Raji (cell line): ENCODE measurements around the gene OSER1.

Experiments
- POLR2A ChIP-seq: IDR thresholded peaks from 2 replicates; pipeline ENCODE4 v1.6.1; 2011; ENCODE audit warnings: low read depth, low read length, control low read depth; ENCODE audit not compliant: insufficient read depth

OSER1 gene

DNA sequence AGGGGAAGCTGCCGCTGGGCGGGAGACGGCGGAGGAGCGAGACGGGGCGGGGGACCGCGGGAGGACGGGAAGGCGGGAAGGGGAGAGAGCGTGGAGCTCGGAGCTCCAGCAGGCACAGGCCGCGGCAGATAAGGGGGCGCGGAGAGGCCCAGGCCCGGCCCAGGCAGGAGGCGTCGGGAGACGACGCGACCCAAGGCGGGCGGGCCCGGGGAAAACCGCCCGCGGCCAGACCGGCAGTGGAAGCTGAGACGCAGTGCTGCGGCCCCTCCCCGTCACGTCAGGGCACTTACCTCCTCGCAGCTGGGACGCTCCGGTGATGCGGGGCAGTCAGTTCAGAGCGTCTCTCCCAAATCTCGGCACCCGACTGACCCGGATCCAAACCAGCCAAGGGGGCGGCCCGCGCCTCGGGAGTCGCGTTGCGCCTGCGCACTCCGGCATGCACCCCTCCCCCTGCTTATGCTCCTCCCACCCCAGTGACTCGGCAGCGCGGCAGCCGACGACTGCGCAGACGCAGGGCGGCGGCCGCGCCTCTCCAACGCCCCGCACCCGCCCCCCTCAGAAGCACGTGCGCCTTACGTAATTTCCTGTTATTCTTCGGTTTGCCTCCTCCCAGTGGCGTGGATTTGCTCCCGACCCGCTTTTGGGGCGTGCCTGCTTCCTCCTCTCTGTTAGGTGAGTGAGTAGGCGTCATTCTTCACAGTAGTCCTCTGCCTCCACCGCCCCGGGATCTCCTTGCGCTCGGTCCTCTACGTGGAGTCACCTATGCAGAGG lies at the start of gene OSER1:
TSS of gene OSER1 (minus strand) at position 366 of the 771 bp plus-strand sequence. CDS start 3,814 bp downstream, outside the sequence.
- TF ChIP-seq POLR2A, result peak; percentile 83

DNA sequence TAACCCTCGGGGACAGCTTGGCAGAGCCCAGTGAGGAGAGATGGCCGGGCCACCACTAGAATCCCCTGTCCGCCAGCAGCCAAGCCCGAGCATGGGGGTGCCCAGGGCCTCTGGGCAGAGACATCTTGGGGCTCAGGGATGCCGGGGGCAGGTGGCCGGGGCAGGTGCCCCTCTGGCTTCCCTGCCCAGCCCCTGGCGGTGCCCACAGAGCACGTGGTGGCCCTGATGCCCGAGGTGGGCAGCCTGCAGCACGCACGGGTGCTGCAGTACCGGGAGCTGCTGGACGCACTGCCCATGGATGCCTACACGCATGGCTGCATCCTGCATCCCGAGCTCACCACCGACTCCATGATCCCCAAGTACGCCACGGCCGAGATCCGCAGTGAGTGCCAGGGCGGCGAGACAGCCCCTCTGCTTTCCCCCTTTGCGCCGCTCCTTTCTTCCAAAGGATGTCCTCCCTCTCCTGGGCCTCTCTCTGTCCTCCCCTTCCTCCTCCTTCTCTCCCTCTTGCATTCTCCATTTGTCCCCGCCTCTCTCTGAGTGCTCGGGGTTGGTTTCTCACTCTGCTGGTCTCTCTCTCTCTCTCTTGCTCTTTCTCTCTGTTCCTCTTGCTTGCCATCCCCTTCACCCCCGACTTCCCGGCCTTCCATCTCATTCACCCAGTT lies 47.8 kb upstream of the OSER1 start:
- TF ChIP-seq POLR2A, result no peak

DNA sequence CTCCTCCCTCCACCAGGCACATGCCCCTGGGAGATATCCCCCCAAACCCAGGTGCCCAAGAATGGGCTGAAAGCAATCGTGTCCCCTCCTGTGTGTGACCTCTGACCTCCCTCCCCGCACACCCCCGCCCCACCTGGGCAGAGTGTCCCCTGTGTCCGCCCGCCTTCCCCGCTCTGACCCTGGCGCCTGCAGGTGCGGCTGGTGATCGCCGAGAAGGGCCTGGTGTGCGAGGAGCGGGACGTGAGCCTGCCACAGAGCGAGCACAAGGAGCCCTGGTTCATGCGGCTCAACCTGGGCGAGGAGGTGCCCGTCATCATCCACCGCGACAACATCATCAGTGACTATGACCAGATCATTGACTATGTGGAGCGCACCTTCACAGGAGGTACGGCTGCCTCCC lies 46.4 kb upstream of the OSER1 start:
- TF ChIP-seq POLR2A, result no peak

DNA sequence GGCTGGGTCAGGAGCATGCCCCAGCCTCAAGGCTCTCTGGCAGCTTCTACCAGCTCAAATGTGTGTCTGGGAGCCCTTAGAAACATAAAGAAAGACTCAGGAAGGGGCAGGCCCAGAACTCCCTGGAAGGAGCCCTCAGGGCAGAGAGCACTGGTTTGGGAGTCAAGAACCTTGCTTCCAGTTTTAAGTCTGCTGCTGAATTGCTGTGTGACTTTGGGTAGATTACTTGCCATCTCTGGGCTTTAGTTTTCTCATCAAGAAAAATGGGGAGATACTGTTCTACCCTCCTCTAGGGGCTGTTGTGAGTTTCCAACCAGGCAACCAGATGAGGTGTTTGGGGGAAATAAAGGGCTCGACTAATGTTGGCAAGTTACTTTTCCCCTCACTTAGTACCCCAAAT lies 45.4 kb upstream of the OSER1 start:
- TF ChIP-seq POLR2A, result no peak

DNA sequence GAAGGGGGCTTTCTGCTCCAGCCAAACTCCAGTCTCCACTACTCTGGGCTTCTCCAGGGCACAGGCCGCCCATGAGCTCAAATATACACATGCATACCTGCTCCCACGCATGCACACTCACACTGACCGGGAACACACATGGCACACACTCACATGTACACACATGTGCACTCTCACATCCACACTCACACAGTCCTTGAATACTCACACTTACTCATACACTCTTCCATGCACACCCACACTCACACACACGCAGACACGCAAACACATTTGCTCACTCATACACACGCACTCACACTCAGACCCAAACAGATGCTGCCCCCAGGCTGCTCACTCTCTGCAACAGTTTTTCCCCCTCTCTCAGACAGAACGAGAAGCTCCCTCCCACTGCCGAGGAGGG lies 43.5 kb upstream of the OSER1 start:
- no peak for TF ChIP-seq POLR2A

- no peak for TF ChIP-seq POLR2A
Observed at GRCh38 chr20:44253528-44253927, 43.0 kb upstream of the OSER1 start.

- no peak for TF ChIP-seq POLR2A
Observed at GRCh38 chr20:44251284-44251683, 40.7 kb upstream of the OSER1 start.

DNA sequence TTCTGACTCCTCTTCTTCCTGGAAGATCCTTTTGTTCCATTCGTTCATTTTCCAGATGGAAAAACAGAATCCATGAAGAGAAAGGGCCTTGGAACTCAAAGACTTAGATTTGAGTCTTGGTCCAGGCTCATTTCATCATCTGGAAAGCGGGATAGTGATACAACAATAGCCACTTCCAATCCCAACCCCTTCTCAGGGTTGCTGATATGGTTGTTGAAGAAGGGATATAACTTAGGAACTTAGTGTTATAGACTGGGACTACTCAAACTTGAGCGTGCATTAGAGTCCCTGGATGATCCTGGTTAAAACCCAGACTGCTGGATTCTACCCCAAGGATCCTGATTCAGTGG lies 37.8 kb upstream of the OSER1 start:
- no peak for TF ChIP-seq POLR2A

GRCh38 chr20:44247586-44248409 lies 37.2 kb upstream of the OSER1 start:
- TF ChIP-seq POLR2A, result no peak

DNA sequence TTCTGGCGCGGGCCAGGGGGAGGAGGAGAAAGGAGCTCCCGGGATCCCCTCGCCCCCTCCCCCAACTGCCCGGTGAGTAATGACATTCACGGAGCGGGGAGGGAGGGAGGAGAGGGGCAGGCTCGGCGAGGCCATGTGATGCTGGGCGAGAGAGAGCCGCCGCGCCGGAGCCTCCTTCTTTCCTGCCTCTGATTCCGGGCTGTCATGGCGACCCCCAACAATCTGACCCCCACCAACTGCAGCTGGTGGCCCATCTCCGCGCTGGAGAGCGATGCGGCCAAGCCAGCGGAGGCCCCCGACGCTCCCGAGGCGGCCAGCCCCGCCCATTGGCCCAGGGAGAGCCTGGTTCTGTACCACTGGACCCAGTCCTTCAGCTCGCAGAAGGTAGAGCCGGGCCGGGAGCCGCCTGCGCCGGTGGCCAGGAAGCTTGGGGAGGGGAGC lies 36.6 kb upstream of the OSER1 start, which contains the start of gene GDAP1L1:
TSS of gene GDAP1L1 (plus strand) at position 178 of the 441 bp plus-strand sequence. CDS start at position 205, 27 bp downstream.
- no peak for TF ChIP-seq POLR2A

DNA sequence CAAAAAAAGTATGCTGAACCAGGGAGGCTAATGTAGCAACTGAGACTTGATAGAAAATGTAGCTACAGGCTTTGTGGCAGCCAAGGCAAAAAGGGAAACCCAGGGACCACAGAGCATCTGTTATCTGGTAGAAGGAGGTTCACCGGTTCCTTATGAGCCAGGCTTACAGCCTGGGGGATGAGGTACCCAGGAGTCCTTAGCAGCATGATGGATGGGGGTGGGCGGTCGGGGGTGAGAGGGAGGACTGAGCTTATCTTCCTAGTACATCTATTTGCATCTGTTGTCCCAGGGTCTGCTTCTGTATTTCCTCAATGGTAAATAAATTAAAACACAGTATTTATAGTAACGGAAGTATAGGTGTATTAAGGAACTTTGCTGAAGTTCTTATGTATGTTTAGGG lies 35.4 kb upstream of the OSER1 start:
- TF ChIP-seq POLR2A, result no peak

GRCh38 chr20:44241796-44242195 lies 31.2 kb upstream of the OSER1 start:
- TF ChIP-seq POLR2A, result no peak

GRCh38 chr20:44235702-44236101 lies 25.1 kb upstream of the OSER1 start:
- no peak for TF ChIP-seq POLR2A

DNA sequence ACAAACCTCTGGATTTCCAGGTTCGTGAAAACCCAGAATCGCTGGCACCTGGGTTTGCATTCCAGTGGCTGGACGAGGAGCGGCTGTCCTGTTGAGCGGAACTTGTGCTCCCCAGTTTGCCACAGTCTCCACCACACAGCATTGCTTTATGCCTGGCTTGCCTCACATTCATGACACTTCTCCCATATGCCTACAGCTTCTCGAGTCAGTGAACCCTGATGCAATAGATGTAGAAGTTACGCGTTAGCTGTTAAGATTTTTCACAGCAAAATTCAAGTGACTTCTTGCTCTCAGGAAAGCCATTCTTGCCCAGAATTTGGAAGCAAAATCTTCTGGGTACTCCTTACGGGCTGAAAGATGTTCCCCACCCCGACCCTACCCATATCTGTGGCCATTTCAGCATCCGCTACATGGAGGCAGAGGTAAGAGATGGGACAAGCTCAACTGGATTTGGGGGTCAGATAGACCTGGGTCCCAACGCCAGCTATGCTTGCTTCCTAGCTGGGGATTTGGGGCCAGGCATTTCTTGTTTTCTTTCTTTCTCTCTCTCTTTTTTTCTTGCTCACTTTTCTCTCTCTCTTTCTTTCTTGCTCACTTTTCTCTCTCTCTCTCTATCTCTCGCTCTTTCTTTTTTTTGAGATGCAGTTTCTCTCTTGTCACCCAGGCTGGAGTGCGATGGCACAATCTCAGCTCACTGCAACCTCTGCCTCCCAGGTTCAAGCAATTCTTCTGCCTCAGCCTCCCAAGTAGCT lies 24.2 kb upstream of the OSER1 start:
- no peak for TF ChIP-seq POLR2A
